GM18519 (cell line): ENCODE results near the gene MT1E.
"Not testable (repeated sequence)": the region's sequence is repeated elsewhere in the genome, so short reads cannot be mapped to it uniquely, and the experiment has no call there.

Source experiments
- ATAC-seq: cut with Tn5 transposase; IDR thresholded peaks from one replicate; pipeline ENCODE4 v1.9.1; 2021; ENCODE audit warnings: mild to moderate bottlenecking, moderate library complexity; ENCODE audit not compliant: unreplicated experiment, low FRiP score

MT1E gene

DNA sequence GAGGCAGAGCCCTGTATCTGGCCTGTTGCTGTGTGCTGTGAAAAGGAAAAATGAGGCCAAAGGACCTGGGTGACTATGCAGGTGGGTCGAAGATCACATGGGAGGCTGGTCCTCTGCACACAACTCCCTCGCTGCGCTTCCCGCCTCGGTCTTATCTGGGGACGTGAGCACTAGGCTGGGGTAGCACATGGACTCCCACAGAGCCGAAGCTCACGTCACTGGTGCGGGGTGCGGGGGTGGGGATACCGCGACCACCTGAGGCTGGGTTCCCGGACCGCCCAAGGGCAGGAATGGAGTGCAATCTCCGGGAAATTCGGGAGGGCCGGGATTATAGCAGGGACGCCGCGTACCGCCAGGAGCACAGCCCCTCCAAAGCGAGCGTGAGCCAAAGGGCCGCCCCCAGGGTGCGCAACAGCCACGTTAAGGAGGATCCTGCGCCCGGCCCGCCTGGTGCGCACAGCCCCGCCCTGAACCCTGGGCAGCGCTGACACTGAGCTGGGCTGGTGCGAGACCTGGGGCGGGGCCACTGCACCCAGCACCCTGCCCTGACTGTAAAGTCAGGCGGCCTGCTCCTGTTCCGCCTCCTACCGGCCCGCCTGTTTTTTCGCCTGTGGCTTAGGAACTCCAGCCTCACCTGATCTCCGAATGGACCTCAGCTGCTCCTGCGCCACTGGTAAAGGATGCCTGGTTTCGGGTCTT is 17.6 kb downstream of the MT1E start:
- ATAC-seq, result peak; percentile 70

GRCh38 chr16:56643833-56644232 is 18.3 kb downstream of the MT1E start:
- no peak for ATAC-seq

DNA sequence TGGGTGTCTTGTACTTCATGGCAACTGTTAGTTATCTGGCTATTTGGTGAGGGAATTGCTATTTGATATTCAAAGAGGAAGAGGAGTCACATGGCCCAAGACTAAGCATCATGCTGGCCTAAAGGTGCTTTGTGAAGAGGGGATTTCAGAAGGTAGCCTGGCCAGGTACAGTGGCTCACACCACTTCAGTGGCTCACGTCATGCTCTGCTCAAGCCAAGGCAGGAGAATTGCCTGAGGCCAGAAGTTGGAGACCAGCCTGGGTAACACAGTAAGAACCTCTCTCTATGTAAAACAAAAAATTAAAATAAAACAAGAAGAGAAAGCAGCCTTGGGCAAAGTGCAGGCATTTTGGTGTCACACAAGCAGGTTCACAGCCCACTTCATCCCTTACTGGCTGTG is 19.7 kb downstream of the MT1E start:
- no peak for ATAC-seq

DNA sequence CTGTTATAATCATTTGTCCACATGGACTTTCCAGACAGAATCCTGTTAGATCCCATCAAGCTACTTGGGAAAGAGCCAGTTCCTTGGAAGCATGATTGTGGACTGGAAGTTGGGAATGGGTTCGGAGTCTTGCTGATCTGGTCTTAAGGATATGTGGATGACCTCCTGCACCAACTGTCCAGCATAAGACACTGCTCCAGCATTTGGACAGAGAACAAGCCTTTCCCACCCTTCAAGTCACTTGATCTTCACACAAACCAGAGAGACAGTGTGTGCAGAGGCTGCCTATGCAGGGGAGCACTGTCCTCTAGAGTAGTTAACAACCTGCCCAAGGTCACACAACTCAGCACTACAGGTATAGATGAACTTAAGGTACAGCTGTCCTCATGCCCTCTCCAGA is 20.3 kb downstream of the MT1E start:
- ATAC-seq, result no peak

- no peak for ATAC-seq
These were observed 22.3 kb downstream of the MT1E start for GRCh38 chr16:56647641-56648431.

DNA sequence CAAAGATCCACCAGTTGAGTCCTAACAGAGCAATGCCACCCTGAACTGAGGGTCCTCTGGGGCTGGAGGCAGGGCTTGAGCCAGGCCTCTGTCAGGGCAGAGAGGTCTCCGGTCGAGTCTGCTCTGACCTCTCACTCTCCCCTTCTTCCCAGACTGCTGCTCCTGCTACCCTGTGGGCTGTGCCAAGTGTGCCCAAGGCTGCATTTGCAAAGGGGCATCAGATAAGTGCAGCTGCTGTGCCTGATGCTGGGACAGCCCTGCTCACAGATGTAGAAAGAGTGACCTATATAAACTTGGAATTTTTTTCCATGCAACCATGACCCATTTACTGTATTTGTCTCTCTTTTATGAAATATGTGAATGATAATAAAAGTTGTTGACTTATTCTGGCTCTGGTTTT is 23.7 kb downstream of the MT1E start:
- no peak for ATAC-seq

GRCh38 chr16:56649820-56650219 is 24.2 kb downstream of the MT1E start:
- no peak for ATAC-seq

- ATAC-seq, result no peak
These were observed 26.0 kb downstream of the MT1E start, which contains the start of gene MT1B for GRCh38 chr16:56651586-56651985. Gene MT1B, plus strand, starts transcription at chr16:56651886. Its CDS starts 68 bp downstream, at chr16:56651954.

- ATAC-seq, result no peak
These were observed 27.0 kb downstream of the MT1E start for GRCh38 chr16:56652600-56652999.

DNA sequence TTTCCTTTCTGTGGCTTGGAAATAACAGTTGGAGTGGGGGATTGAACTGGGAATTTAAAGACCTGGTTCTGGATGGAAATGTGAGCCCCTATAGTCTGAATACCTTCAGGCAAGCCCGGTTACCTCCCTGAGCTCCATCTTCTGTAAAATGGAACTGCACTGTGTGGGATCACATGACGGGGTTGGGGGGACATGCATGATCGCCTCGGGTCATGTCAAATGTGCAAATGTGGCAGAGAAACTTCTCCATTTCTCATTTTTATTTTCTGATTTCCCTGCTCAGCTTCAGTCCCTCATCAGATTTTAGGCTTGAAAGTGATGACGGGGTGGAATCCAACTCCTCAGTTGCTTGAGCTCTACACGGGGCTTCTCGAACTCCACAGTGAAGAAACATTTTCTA is 27.6 kb downstream of the MT1E start:
- no peak for ATAC-seq

GRCh38 chr16:56657555-56658326 is 32.2 kb downstream of the MT1E start, which contains the start of gene MT1F:
Gene MT1F, plus strand, starts transcription at chr16:56657959. Its CDS starts 100 bp downstream, at chr16:56658059.
- no peak for ATAC-seq

DNA sequence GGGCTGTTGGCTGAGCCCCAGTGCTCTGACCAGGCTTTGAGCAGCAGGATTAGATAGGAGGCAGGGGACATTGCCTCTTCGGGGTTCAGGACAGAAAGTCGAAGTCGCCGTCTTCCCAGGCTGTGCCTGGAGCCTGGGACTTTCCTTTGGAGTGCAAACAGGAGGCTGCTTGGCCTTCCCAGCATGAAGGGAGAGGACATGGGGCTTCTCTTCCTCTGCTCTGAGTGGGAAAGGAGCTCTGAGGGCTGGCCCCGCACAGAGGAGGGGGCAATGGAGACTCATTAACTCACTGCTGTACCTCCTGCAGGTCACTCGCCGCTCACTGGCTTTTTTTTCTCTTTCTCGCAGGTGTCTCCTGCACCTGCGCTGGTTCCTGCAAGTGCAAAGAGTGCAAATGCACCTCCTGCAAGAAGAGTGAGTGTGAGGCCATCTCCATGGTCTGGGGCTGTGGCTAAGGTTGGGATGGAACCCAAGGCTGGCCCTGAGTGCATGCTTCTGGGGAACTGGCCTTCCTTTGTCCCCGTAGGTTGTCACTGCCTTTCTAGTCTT is 32.8 kb downstream of the MT1E start:
- no peak for ATAC-seq

- ATAC-seq, result no peak
These were observed 37.1 kb downstream of the MT1E start for GRCh38 chr16:56662357-56663354.

DNA sequence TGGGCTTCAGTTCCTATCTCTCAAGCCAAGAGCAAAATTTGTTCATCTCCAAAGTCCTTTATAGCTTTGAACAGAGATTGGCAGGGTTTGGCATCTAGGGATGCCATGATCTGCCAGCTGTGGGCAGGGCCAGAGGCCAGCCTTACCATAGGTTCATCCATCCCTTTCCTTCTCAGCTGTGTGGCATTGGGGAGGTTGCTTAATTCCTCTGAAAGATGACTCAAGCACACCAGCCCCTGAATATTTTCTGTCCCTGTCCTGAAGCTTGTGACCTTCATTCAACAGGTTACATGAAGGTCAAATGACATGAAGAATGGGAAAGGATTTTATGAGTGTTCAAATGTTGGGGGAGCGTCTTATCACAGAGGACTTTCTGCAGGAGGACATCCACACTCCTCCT is 38.9 kb downstream of the MT1E start:
- ATAC-seq, result no peak

- not testable (repeated sequence) for ATAC-seq
These were observed 40.0 kb downstream of the MT1E start for GRCh38 chr16:56665286-56666261.

GRCh38 chr16:56667581-56668571 is 42.3 kb downstream of the MT1E start, which contains the start of gene MT1G:
Gene MT1G, minus strand, starts transcription at chr16:56668065. Its CDS starts 72 bp downstream, at chr16:56667993.
- ATAC-seq, result no peak
